RWPE2 (cell line): Measurements from ENCODE around the gene PARVA.

Experiments used
- ATAC-seq: fragments of 200-7000 bp; cut with Tn5 transposase; 3 replicates; pipeline ENCODE4 v1.9.1; 2021; ENCODE audit warnings: low read depth
- DNase-seq: peaks from one replicate; pipeline ENCODE4 v3.0.0-alpha.2; 2020; ENCODE audit warnings: low spot score
- H3K27ac ChIP-seq: fragments of 450-650 bp; 2 replicates; pipeline ENCODE4 v1.5.1; 2017; ENCODE audit warnings: mild to moderate bottlenecking; ENCODE audit not compliant: poor library complexity, severe bottlenecking
- H3K27me3 ChIP-seq: fragments of 250-450 bp; sonication (Bioruptor Pico); 2 replicates; pipeline ENCODE4 v1.5.1; 2021; ENCODE audit warnings: mild to moderate bottlenecking, moderate library complexity; ENCODE audit not compliant: insufficient read depth, poor library complexity, severe bottlenecking
- H3K36me3 ChIP-seq: fragments of 250-450 bp; sonication (Bioruptor Pico); 2 replicates; pipeline ENCODE4 v1.5.1; 2020; ENCODE audit warnings: low read depth, mild to moderate bottlenecking, moderate library complexity
- H3K4me1 ChIP-seq: fragments of 250-450 bp; sonication (Bioruptor Pico); 2 replicates; pipeline ENCODE4 v1.5.1; 2021; ENCODE audit warnings: mild to moderate bottlenecking, moderate library complexity; ENCODE audit not compliant: insufficient read depth, poor library complexity, severe bottlenecking
- H3K4me3 ChIP-seq: fragments of 250-450 bp; sonication (Bioruptor Pico); 2 replicates; pipeline ENCODE4 v1.5.1; 2021; ENCODE audit warnings: mild to moderate bottlenecking, moderate library complexity; ENCODE audit not compliant: severe bottlenecking
- H3K9me3 ChIP-seq: fragments of 250-450 bp; sonication (Bioruptor Pico); 2 replicates; pipeline ENCODE4 v1.5.1; 2021; ENCODE audit warnings: mild to moderate bottlenecking, moderate library complexity; ENCODE audit not compliant: severe bottlenecking
- CTCF ChIP-seq: fragments of 450-650 bp; IDR thresholded peaks from one replicate; pipeline ENCODE4 v1.5.1; 2017; ENCODE audit warnings: mild to moderate bottlenecking, moderate library complexity; ENCODE audit not compliant: poor library complexity, severe bottlenecking

PARVA gene

GRCh38 chr11:12429155-12429554 lies 51.8 kb downstream of the PARVA start:
- H3K4me1 ChIP-seq = peaks cover 20% of the 10 kb centered on the region
- no peaks in the 10 kb centered on the region for H3K9me3 ChIP-seq
- no peaks in the 10 kb centered on the region for H3K36me3 ChIP-seq
- no peak for ATAC-seq
- no peak for DNase-seq
- no peaks in the 10 kb centered on the region for H3K27me3 ChIP-seq
- TF ChIP-seq CTCF = no peak
- no peak overlapping the region for H3K27ac ChIP-seq
- H3K4me3 ChIP-seq = no peak overlapping the region

DNA sequence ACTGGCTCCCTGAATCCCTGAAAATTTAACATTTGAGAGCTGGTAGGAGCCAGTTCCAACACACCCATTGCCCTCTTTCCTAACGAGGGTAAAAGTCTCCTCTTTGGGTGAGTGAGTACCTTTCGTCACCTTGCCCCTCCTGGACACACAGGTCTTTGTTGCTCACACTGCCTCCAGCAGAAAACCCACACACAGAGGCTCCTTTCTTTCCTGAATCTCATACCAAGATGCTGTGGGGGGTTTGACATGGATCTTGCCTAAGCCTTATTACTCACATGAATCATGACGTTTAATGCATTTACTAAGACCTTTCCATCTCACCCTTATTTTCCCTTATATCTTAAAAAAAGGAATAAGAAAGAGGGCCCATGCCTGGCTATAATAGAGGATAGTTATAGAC lies 53.0 kb downstream of the PARVA start:
- H3K27ac ChIP-seq = peak overlapping the region; percentile 41

GRCh38 chr11:12430954-12431595 lies 53.7 kb downstream of the PARVA start:
- ATAC-seq (peak; percentile 96), DNase-seq (peak; percentile 73)
- no peak overlapping the region for H3K4me3 ChIP-seq
- TF ChIP-seq CTCF = no peak
- H3K27me3 ChIP-seq = no peaks in the 10 kb centered on the region
- no peaks in the 10 kb centered on the region for H3K9me3 ChIP-seq
- H3K36me3 ChIP-seq = no peaks in the 10 kb centered on the region
- peaks cover 20% of the 10 kb centered on the region for H3K4me1 ChIP-seq
- peak overlapping the region; percentile 41 for H3K27ac ChIP-seq

More for the DNA sequence above, 53.0 kb downstream of the PARVA start:
- no peaks in the 10 kb centered on the region for H3K36me3 ChIP-seq
- H3K4me3 ChIP-seq = no peak overlapping the region
- DNase-seq (no peak), ATAC-seq (peak; percentile 78)
- no peaks in the 10 kb centered on the region for H3K27me3 ChIP-seq
- no peaks in the 10 kb centered on the region for H3K9me3 ChIP-seq
- peaks cover 20% of the 10 kb centered on the region for H3K4me1 ChIP-seq
- TF ChIP-seq CTCF = no peak

DNA sequence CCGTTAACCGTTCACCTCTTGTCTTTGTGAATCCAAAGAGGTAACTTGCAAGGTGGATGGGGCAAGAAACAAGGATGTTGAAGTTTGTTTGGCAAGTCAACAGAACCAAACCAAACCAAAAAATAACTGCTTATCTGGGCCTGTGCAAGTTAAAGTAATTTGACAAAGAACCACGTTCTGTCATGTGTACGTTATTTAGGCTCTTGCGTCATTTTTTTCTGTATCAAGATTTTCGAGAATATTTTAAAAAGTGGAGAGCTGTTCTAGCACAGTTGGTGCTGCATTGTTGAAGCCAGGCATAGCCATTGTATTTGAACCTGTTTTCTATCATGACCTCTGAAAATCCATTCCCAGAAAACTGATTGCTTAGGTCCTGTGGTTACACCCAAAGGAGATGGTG lies 55.1 kb downstream of the PARVA start:
- no peak overlapping the region for H3K4me3 ChIP-seq

More for the DNA sequence above, 55.1 kb downstream of the PARVA start:
- H3K9me3 ChIP-seq = no peaks in the 10 kb centered on the region
- ATAC-seq (no peak), DNase-seq (no peak)
- no peak for TF ChIP-seq CTCF
- no peaks in the 10 kb centered on the region for H3K27me3 ChIP-seq
- H3K4me1 ChIP-seq = peaks cover 20% of the 10 kb centered on the region
- no peaks in the 10 kb centered on the region for H3K36me3 ChIP-seq
- H3K27ac ChIP-seq = no peak overlapping the region
